HEK293 (cell line): ENCODE measurements around the gene TPR.

Experiments used
- CTCF ChIA-PET: fragments of 350-600 bp; formaldehyde crosslinking; extraction: SDS; loops from one replicate; lab custom pipeline; 2021; ENCODE audit warnings: antibody characterized with exemption; lab: Yijun Ruan, JAX
- POLR2A ChIA-PET: fragments of 300-600 bp; formaldehyde crosslinking; extraction: SDS; loops from one replicate; lab custom pipeline; 2020; ENCODE audit warnings: antibody characterized with exemption, inconsistent platforms; lab: Yijun Ruan, JAX
- H3K27ac ChIP-seq: fragments of 200-500 bp; sonication (Bioruptor generic); 2 replicates; pipeline ENCODE4 v1.5.1; 2014; ENCODE audit warnings: low read depth, low read length, control low read depth, inconsistent platforms; ENCODE audit errors: extremely low read depth
- H3K36me3 ChIP-seq, 2 experiments: fragments of 200-500 bp in 1 of 2; sonication (Bioruptor generic) in 1 of 2; 1 replicate in 1 of 2; 2 replicates in 1 of 2; pipeline ENCODE4 v1.5.1; 2014 to 2017; ENCODE audit warnings: inconsistent platforms in 2 of 2, low read length in 2 of 2; ENCODE audit not compliant: control insufficient read depth in 2 of 2, insufficient read depth in 1 of 2
- H3K4me1 ChIP-seq: fragments of 200-500 bp; sonication (Bioruptor generic); 2 replicates; pipeline ENCODE4 v1.5.1; 2014; ENCODE audit warnings: mild to moderate bottlenecking, low read length, inconsistent platforms; ENCODE audit not compliant: control insufficient read depth, insufficient read depth
- H3K4me3 ChIP-seq: 2 replicates; pipeline ENCODE4 v1.5.1; 2011; ENCODE audit warnings: low read depth, mild to moderate bottlenecking, control low read depth, low read length, moderate library complexity
- H3K9me3 ChIP-seq: fragments of 200-500 bp; sonication (Bioruptor generic); 2 replicates; pipeline ENCODE4 v1.5.1; 2014; ENCODE audit warnings: low read depth, low read length, inconsistent platforms; ENCODE audit not compliant: control insufficient read depth, insufficient read depth
- GFI1B ChIP-seq: fragments of 450-650 bp; formaldehyde crosslinking; IDR thresholded peaks from 2 replicates; pipeline ENCODE4 v1.5.1; 2016; ENCODE audit warnings: missing biosample characterization, missing genetic modification characterization
- GLI2 ChIP-seq: fragments of 450-650 bp; formaldehyde crosslinking; IDR thresholded peaks from 2 replicates; pipeline ENCODE4; 2017; ENCODE audit warnings: missing biosample characterization, missing genetic modification characterization, low read depth, borderline replicate concordance
- HOXA7 ChIP-seq: sonication (generic); formaldehyde crosslinking; IDR thresholded peaks from 2 replicates; pipeline ENCODE4 v1.8.1; 2022; ENCODE audit warnings: missing genetic modification reagents, borderline replicate concordance
- IKZF3 ChIP-seq: fragments of 450-650 bp; IDR thresholded peaks from 2 replicates; pipeline ENCODE4 v1.5.0; 2018; ENCODE audit warnings: missing biosample characterization, mild to moderate bottlenecking, missing genetic modification characterization, moderate library complexity
- SALL2 ChIP-seq: fragments of 450-650 bp; formaldehyde crosslinking; IDR thresholded peaks from 2 replicates; pipeline ENCODE4 v1.5.0; 2017; ENCODE audit warnings: missing biosample characterization, mild to moderate bottlenecking, missing genetic modification characterization, borderline replicate concordance
- SP3 ChIP-seq: fragments of 450-650 bp; formaldehyde crosslinking; IDR thresholded peaks from 2 replicates; pipeline ENCODE4 v1.5.1; 2016; ENCODE audit warnings: missing biosample characterization, missing genetic modification characterization
- YY1 ChIP-seq: fragments of 450-650 bp; formaldehyde crosslinking; IDR thresholded peaks from 2 replicates; pipeline ENCODE4 v1.5.1; 2018; ENCODE audit warnings: missing biosample characterization, missing genetic modification characterization
- ZFP3 ChIP-seq: fragments of 450-650 bp; formaldehyde crosslinking; IDR thresholded peaks from 2 replicates; pipeline ENCODE4 v1.5.1; 2016; ENCODE audit warnings: low read depth, missing biosample characterization, missing genetic modification characterization
- ZFP41 ChIP-seq: fragments of 450-650 bp; formaldehyde crosslinking; IDR thresholded peaks from 2 replicates; pipeline ENCODE4 v1.5.1; 2016; ENCODE audit warnings: missing biosample characterization, missing genetic modification characterization, borderline replicate concordance
- ZNF155 ChIP-seq: fragments of 450-650 bp; formaldehyde crosslinking; IDR thresholded peaks from 2 replicates; pipeline ENCODE4 v1.5.1; 2016; ENCODE audit warnings: missing biosample characterization, missing genetic modification characterization
- ZNF2 ChIP-seq: fragments of 450-650 bp; formaldehyde crosslinking; IDR thresholded peaks from 2 replicates; pipeline ENCODE4 v1.5.1; 2016; ENCODE audit warnings: missing biosample characterization, missing genetic modification characterization
- ZNF24 ChIP-seq: fragments of 450-650 bp; formaldehyde crosslinking; IDR thresholded peaks from 2 replicates; pipeline ENCODE4 v1.5.1; 2016; ENCODE audit warnings: missing biosample characterization, missing genetic modification characterization
- ZNF26 ChIP-seq: fragments of 450-650 bp; formaldehyde crosslinking; IDR thresholded peaks from 2 replicates; pipeline ENCODE4 v1.5.1; 2016; ENCODE audit warnings: missing biosample characterization, missing genetic modification characterization
- ZNF280D ChIP-seq: fragments of 450-650 bp; formaldehyde crosslinking; IDR thresholded peaks from 2 replicates; pipeline ENCODE4 v1.5.1; 2016; ENCODE audit warnings: missing biosample characterization, missing genetic modification characterization
- ZNF398 ChIP-seq: fragments of 450-650 bp; formaldehyde crosslinking; IDR thresholded peaks from 2 replicates; pipeline ENCODE4 v1.5.1; 2017; ENCODE audit warnings: missing biosample characterization, missing genetic modification characterization
- ZNF510 ChIP-seq: fragments of 450-650 bp; formaldehyde crosslinking; IDR thresholded peaks from 2 replicates; pipeline ENCODE4 v1.5.1; 2018; ENCODE audit warnings: mild to moderate bottlenecking, missing genetic modification characterization, missing biosample characterization; ENCODE audit not compliant: insufficient replicate concordance
- ZNF558 ChIP-seq: fragments of 450-650 bp; formaldehyde crosslinking; IDR thresholded peaks from 2 replicates; pipeline ENCODE4 v1.5.1; 2016; ENCODE audit warnings: missing biosample characterization, missing genetic modification characterization
- ZNF560 ChIP-seq: fragments of 450-650 bp; formaldehyde crosslinking; IDR thresholded peaks from 2 replicates; pipeline ENCODE4 v1.5.1; 2017; ENCODE audit warnings: missing biosample characterization, missing genetic modification characterization, borderline replicate concordance
- ZNF571 ChIP-seq: fragments of 450-650 bp; formaldehyde crosslinking; IDR thresholded peaks from 2 replicates; pipeline ENCODE4 v1.5.0; 2017; ENCODE audit warnings: missing biosample characterization, missing genetic modification characterization
- ZNF626 ChIP-seq: fragments of 450-650 bp; sonication (Bioruptor Pico); formaldehyde crosslinking; IDR thresholded peaks from 2 replicates; pipeline ENCODE4 v1.5.1; 2018; ENCODE audit warnings: missing biosample characterization, missing genetic modification characterization, inconsistent platforms
- ZNF654 ChIP-seq: fragments of 450-650 bp; formaldehyde crosslinking; IDR thresholded peaks from 2 replicates; pipeline ENCODE4 v1.5.1; 2016; ENCODE audit warnings: low read depth, missing biosample characterization, missing genetic modification characterization
- ZNF664 ChIP-seq: fragments of 450-650 bp; formaldehyde crosslinking; IDR thresholded peaks from 2 replicates; pipeline ENCODE4 v1.5.1; 2016; ENCODE audit warnings: missing biosample characterization, missing genetic modification characterization
- ZNF701 ChIP-seq: fragments of 450-650 bp; formaldehyde crosslinking; IDR thresholded peaks from 2 replicates; pipeline ENCODE4 v1.5.1; 2016; ENCODE audit warnings: missing biosample characterization, missing genetic modification characterization
- ZNF776 ChIP-seq: fragments of 450-650 bp; formaldehyde crosslinking; IDR thresholded peaks from 2 replicates; pipeline ENCODE4 v1.5.0; 2017; ENCODE audit warnings: missing biosample characterization, missing genetic modification characterization, borderline replicate concordance
- ZNF843 ChIP-seq: fragments of 450-650 bp; formaldehyde crosslinking; IDR thresholded peaks from 2 replicates; pipeline ENCODE4 v1.5.1; 2016; ENCODE audit warnings: missing biosample characterization, missing genetic modification characterization

TPR gene

GRCh38 chr1:186292875-186293274 lies 82.2 kb downstream of the TPR start:
- no peak overlapping the region for H3K27ac ChIP-seq
- H3K36me3 ChIP-seq = no peaks in the 10 kb centered on the region
- no peaks in the 10 kb centered on the region for H3K4me1 ChIP-seq
- TF ChIP-seq SALL2 (no peak), ZNF24 (tag by site-specific recombination) (no peak), ZNF571 (tag by site-specific recombination) (no peak), ZNF843 (tag by site-specific recombination) (no peak), ZNF398 (no peak), ZFP3 (no peak), SP3 (tag by site-specific recombination) (no peak), ZNF560 (tag by site-specific recombination) (no peak), ZNF280D (tag by site-specific recombination) (no peak)
- ChIA-PET CTCF (interaction anchor here (0.6 to 1.0 kb wide), 3 partner anchors 12 to 30 kb away, joined by 3 to 5 read pairs (median 3); no protein-coding TSS in a partner anchor), POLR2A (no interaction called here)
- H3K9me3 ChIP-seq = no peaks in the 10 kb centered on the region
- H3K4me3 ChIP-seq = no peak overlapping the region

- H3K4me3 ChIP-seq = no peak overlapping the region
- no peak for TF ChIP-seq GFI1B
- TF ChIP-seq ZNF558 (tag by site-specific recombination) = no peak
- TF ChIP-seq ZNF626 (tag by site-specific recombination) = no peak
- TF ChIP-seq GLI2 (tag by site-specific recombination) = no peak
- TF ChIP-seq ZNF2 (tag by site-specific recombination) = no peak
- TF ChIP-seq ZNF776 (tag by site-specific recombination) = no peak
- TF ChIP-seq ZNF701 = no peak
- TF ChIP-seq ZNF664 (tag by site-specific recombination) = no peak
- no peak for TF ChIP-seq ZNF26 (tag by site-specific recombination)
- no peak for TF ChIP-seq ZNF510
- TF ChIP-seq IKZF3 (tag by site-specific recombination) = no peak
- TF ChIP-seq YY1 (tag by site-specific recombination) = no peak
- no peak for TF ChIP-seq ZNF654
- no peak for TF ChIP-seq ZFP41
- TF ChIP-seq ZNF155 (tag by site-specific recombination) = no peak
- TF ChIP-seq HOXA7 (CRISPR knock-in tag) = no peak
- H3K9me3 ChIP-seq = no peaks in the 10 kb centered on the region
- H3K4me1 ChIP-seq = no peaks in the 10 kb centered on the region
- ChIA-PET POLR2A (no interaction called here), CTCF (interaction anchor here (0.7 kb wide), 2 partner anchors 10 to 322 kb away, joined by 3 to 4 read pairs; no protein-coding TSS in a partner anchor)
- H3K27ac ChIP-seq = no peak overlapping the region
- H3K36me3 ChIP-seq = no peaks in the 10 kb centered on the region
Observed at GRCh38 chr1:186291271-186291670, 83.8 kb downstream of the TPR start.
